Measurements from ENCODE around the gene XIRP1. TPM values are rescaled to one million over a fixed set of nuclear protein-coding genes. Genes with fewer than 3 reads are reported as not detected.
"Not testable (repeated sequence)": the region's sequence is repeated elsewhere in the genome, so short reads cannot be mapped to it uniquely, and the experiment has no call there.

The XIRP1 gene
- total RNA-seq, 1 donor from 2014 or later: not detected

- no peak for TF ChIP-seq CTCF (IDR thresholded peaks at IDR 0.05)
- no peaks in the 10 kb centered on the region for H3K9me3 ChIP-seq
- no peaks in the 10 kb centered on the region for H3K27me3 ChIP-seq
- DNase-seq (ENCODE audit: low spot score in 2 of 2): no peak
- H3K4me3 ChIP-seq: no peak overlapping the region
- no peaks in the 10 kb centered on the region for H3K4me1 ChIP-seq
- H3K36me3 ChIP-seq: no peaks in the 10 kb centered on the region
- intact Hi-C loops (cut with DNase I): no loop called here
- H3K27ac ChIP-seq: no peak overlapping the region
Observed at GRCh38 chr3:39228496-39228895, 36.1 kb upstream of the XIRP1 start.

GRCh38 chr3:39227596-39227995 lies 35.2 kb upstream of the XIRP1 start:
- H3K4me3 ChIP-seq; DNase-seq (ENCODE audit: low spot score in 2 of 2); H3K27ac ChIP-seq; H3K27me3 ChIP-seq; H3K9me3 ChIP-seq; H3K4me1 ChIP-seq; intact Hi-C loops (cut with DNase I); H3K36me3 ChIP-seq: not testable (repeated sequence)

GRCh38 chr3:39226106-39226741 lies 33.8 kb upstream of the XIRP1 start:
- no peaks in the 10 kb centered on the region for H3K9me3 ChIP-seq
- DNase-seq (ENCODE audit: low spot score in 2 of 2): no peak
- no peaks in the 10 kb centered on the region for H3K27me3 ChIP-seq
- H3K36me3 ChIP-seq: no peaks in the 10 kb centered on the region
- H3K4me3 ChIP-seq: no peak overlapping the region
- TF ChIP-seq CTCF (IDR thresholded peaks at IDR 0.05): no peak
- intact Hi-C loops (cut with DNase I): no loop called here
- no peak overlapping the region for H3K27ac ChIP-seq
- H3K4me1 ChIP-seq: no peaks in the 10 kb centered on the region

- intact Hi-C loops (cut with DNase I): no loop called here
- DNase-seq (ENCODE audit: low spot score in 2 of 2): no peak
- H3K27me3 ChIP-seq: no peaks in the 10 kb centered on the region
Observed at GRCh38 chr3:39224288-39224687, 31.9 kb upstream of the XIRP1 start.

GRCh38 chr3:39222939-39223338 lies 30.5 kb upstream of the XIRP1 start:
- Histone ChIP-seq H3K27me3 (no peaks in the 10 kb centered on the region), H3K9me3 (no peaks in the 10 kb centered on the region), H3K36me3 (no peaks in the 10 kb centered on the region), H3K4me1 (no peaks in the 10 kb centered on the region), H3K27ac (no peak overlapping the region), H3K4me3 (no peak overlapping the region)
- no peak for DNase-seq (ENCODE audit: low spot score in 2 of 2)
- no peak for TF ChIP-seq CTCF (IDR thresholded peaks at IDR 0.05)
- intact Hi-C loops (cut with DNase I): no loop called here

More at GRCh38 chr3:39224288-39224687, 31.9 kb upstream of the XIRP1 start:
- H3K36me3 ChIP-seq: no peaks in the 10 kb centered on the region
- no peaks in the 10 kb centered on the region for H3K9me3 ChIP-seq
- H3K4me3 ChIP-seq: no peak overlapping the region
- H3K4me1 ChIP-seq: no peaks in the 10 kb centered on the region
- no peak overlapping the region for H3K27ac ChIP-seq
- TF ChIP-seq CTCF (IDR thresholded peaks at IDR 0.05): no peak

GRCh38 chr3:39222462-39222861 lies 30.1 kb upstream of the XIRP1 start:
- H3K9me3 ChIP-seq: no peaks in the 10 kb centered on the region
- intact Hi-C loops (cut with DNase I): no loop called here
- no peak overlapping the region for H3K4me3 ChIP-seq
- no peak for TF ChIP-seq CTCF (IDR thresholded peaks at IDR 0.05)
- no peaks in the 10 kb centered on the region for H3K4me1 ChIP-seq
- no peaks in the 10 kb centered on the region for H3K27me3 ChIP-seq
- H3K36me3 ChIP-seq: no peaks in the 10 kb centered on the region
- DNase-seq (ENCODE audit: low spot score in 2 of 2): no peak
- H3K27ac ChIP-seq: no peak overlapping the region

Measured in ascending aorta (tissue), 2 donors.